HepG2 (cell line): Measurements from ENCODE around the gene ZBTB46. TPM values are rescaled to one million over a fixed set of nuclear protein-coding genes. Genes with fewer than 3 reads are reported as not detected.

Experiments used
- ATAD3A ChIP-seq: sonication (generic); formaldehyde crosslinking; IDR thresholded peaks from 2 replicates; pipeline ENCODE4 v1.4.0; 2020; ENCODE audit warnings: missing genetic modification reagents
- CCDC6 ChIP-seq: sonication (generic); formaldehyde crosslinking; IDR thresholded peaks from 2 replicates; pipeline ENCODE4 v1.8.1; 2022; ENCODE audit warnings: mild to moderate bottlenecking, missing genetic modification reagents, moderate library complexity
- GZF1 ChIP-seq: sonication (generic); formaldehyde crosslinking; IDR thresholded peaks from 2 replicates; pipeline ENCODE4 v1.5.1; 2020; ENCODE audit warnings: mild to moderate bottlenecking, missing genetic modification reagents
- MAFF ChIP-seq: IDR thresholded peaks from 2 replicates; pipeline ENCODE4 v1.6.1; 2011; ENCODE audit warnings: low read depth, low read length, improper control_type of control experiment
- MIER2 ChIP-seq: IDR thresholded peaks from 2 replicates; pipeline ENCODE4 v1.6.1; 2016; ENCODE audit warnings: missing biosample characterization, missing genetic modification reagents
- PHF5A ChIP-seq: IDR thresholded peaks from one replicate; pipeline ENCODE4 v1.6.1; 2018; ENCODE audit warnings: low read depth, missing genetic modification reagents; ENCODE audit not compliant: unreplicated experiment
- RERE ChIP-seq: IDR thresholded peaks from 2 replicates; pipeline ENCODE4 v1.6.1; 2016; ENCODE audit warnings: low read depth, missing genetic modification reagents, missing compliant biosample characterization
- SIN3B ChIP-seq: fragments of 150-350 bp; IDR thresholded peaks from 2 replicates; pipeline ENCODE4 v1.6.1; 2014; ENCODE audit warnings: low read length
- ZNF407 ChIP-seq: sonication (generic); formaldehyde crosslinking; IDR thresholded peaks from one replicate; pipeline ENCODE4 v1.5.1; 2020; ENCODE audit warnings: mild to moderate bottlenecking, missing genetic modification reagents; ENCODE audit errors: not compliant biosample characterization
- ZNF431 ChIP-seq: sonication (generic); formaldehyde crosslinking; IDR thresholded peaks from 2 replicates; pipeline ENCODE4 v1.9.0; 2022; ENCODE audit warnings: missing genetic modification reagents, low read depth, mild to moderate bottlenecking, borderline replicate concordance
- ZNF558 ChIP-seq: sonication (generic); formaldehyde crosslinking; IDR thresholded peaks from 2 replicates; pipeline ENCODE4 v1.9.0; 2022; ENCODE audit warnings: mild to moderate bottlenecking, missing genetic modification reagents, borderline replicate concordance
- ZNF879 ChIP-seq: sonication (generic); formaldehyde crosslinking; IDR thresholded peaks from 2 replicates; pipeline ENCODE4 v1.8.1; 2023; ENCODE audit warnings: missing genetic modification reagents
- polyA plus RNA-seq, 8 experiments: library from polyadenylated mRNA; depleted of rRNA in 3 of 8; stranded (reverse) in 7 of 8; unstranded in 1 of 8; fragments of >200 nt; fragmentation: Illumina TruSeq in 4 of 8; extraction: Trizol in 4 of 8; gene quantifications; 2 replicates each; pipeline versions ENCODE4 v1.2.1 to v1.2.3, GENCODE V29; 2011 to 2016; ENCODE audit warnings: low read depth in 4 of 8, missing spikeins in 1 of 8, mixed read lengths in 1 of 8; ENCODE audit not compliant: insufficient read depth in 1 of 8
- total RNA-seq, 5 experiments: library from RNA; depleted of rRNA; stranded (reverse); fragments of >200 nt; fragmentation: Illumina TruSeq; extraction: Trizol; gene quantifications; 2 replicates each; pipeline ENCODE4 v1.2.3, GENCODE V29; 2016; ENCODE audit warnings: low read depth in 1 of 5
- TF ChIP-seq, protein P1 (sequence below): sonication (generic); formaldehyde crosslinking; IDR thresholded peaks from 2 replicates; pipeline ENCODE4 v1.4.0; 2020; ENCODE audit warnings: missing genetic modification reagents
- TF ChIP-seq, protein P2 (sequence below): sonication (generic); formaldehyde crosslinking; IDR thresholded peaks from 2 replicates; pipeline ENCODE4 v1.8.1; 2023; ENCODE audit warnings: missing genetic modification reagents, mild to moderate bottlenecking, borderline replicate concordance

ZBTB46 gene
- total and polyA plus RNA-seq, 2 of the 13 experiments (the other 11 are each of a cell fraction or from before 2014, with no cell fraction given), result 1.6 to 13.5 TPM

GRCh38 chr20:63831993-63832686 is 1.1 kb upstream of the ZBTB46 start (continued):
- TF ChIP-seq ZNF407 (CRISPR knock-in tag) (peak; percentile 82), ZNF431 (CRISPR knock-in tag) (peak; percentile 27; the same call in 1 of the 2 replicates), MIER2 (CRISPR knock-in tag) (no peak), ZNF558 (CRISPR knock-in tag) (peak; percentile 32; the same call in 1 of the 2 replicates), ATAD3A (CRISPR knock-in tag) (no peak), GZF1 (CRISPR knock-in tag) (peak; percentile 79; the same call in 1 of the 2 replicates), MAFF (no peak), PHF5A (CRISPR knock-in tag) (no peak), ZNF879 (no peak), RERE (CRISPR knock-in tag) (no peak), SIN3B (no peak), CCDC6 (CRISPR knock-in tag) (peak; percentile 77; the same call in 1 of the 2 replicates)
- TF ChIP-seq, protein P1, sequence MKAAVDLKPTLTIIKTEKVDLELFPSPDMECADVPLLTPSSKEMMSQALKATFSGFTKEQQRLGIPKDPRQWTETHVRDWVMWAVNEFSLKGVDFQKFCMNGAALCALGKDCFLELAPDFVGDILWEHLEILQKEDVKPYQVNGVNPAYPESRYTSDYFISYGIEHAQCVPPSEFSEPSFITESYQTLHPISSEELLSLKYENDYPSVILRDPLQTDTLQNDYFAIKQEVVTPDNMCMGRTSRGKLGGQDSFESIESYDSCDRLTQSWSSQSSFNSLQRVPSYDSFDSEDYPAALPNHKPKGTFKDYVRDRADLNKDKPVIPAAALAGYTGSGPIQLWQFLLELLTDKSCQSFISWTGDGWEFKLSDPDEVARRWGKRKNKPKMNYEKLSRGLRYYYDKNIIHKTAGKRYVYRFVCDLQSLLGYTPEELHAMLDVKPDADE (CRISPR knock-in tag), result no peak
- TF ChIP-seq, protein P2, sequence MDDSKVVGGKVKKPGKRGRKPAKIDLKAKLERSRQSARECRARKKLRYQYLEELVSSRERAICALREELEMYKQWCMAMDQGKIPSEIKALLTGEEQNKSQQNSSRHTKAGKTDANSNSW (CRISPR knock-in tag), result peak; percentile 34; the same call in 1 of the 2 replicates
